Hair follicular keratinocyte (primary cell): ENCODE measurements around the gene CSH1. TPM values are rescaled to one million over a fixed set of nuclear protein-coding genes. Genes with fewer than 3 reads are reported as not detected.

Experiments used
- total RNA-seq: library from RNA; depleted of rRNA; stranded (reverse); fragments of >200 nt; gene quantifications from 2 replicates; pipeline ENCODE4 v1.2.3, GENCODE V29; 2015

Gene CSH1
- 0.08 TPM in 1 of 2 replicates, not detected in the other for total RNA-seq

GRCh38 chr17:63896524-63897354, at the start of gene CSH1:
Gene CSH1, minus strand, starts transcription at chr17:63896574. Its CDS starts 63 bp downstream, at chr17:63896511.

GRCh38 chr17:63931981-63932561, 35.7 kb upstream of the CSH1 start, which contains the start of gene CD79B:
Gene CD79B, minus strand, starts transcription at chr17:63932331. Its CDS starts 70 bp downstream, at chr17:63932261.

GRCh38 chr17:63918789-63919305, 22.5 kb upstream of the CSH1 start, which contains the start of gene GH1:
Gene GH1, minus strand, starts transcription at chr17:63918839. Its CDS starts 63 bp downstream, at chr17:63918776.

GRCh38 chr17:63911041-63911635, 14.8 kb upstream of the CSH1 start, which contains the start of gene CSHL1:
Gene CSHL1, minus strand, starts transcription at chr17:63911258. Its CDS starts 62 bp downstream, at chr17:63911196.

GRCh38 chr17:63881935-63882601, 14.3 kb downstream of the CSH1 start, which contains the start of gene GH2:
Gene GH2, minus strand, starts transcription at chr17:63881944. Its CDS starts 143 bp downstream, at chr17:63881801.

GRCh38 chr17:63873577-63873976, 22.8 kb downstream of the CSH1 start, which contains the start of gene CSH2:
Gene CSH2, minus strand, starts transcription at chr17:63873677. Its CDS starts 63 bp downstream, at chr17:63873614.

Other genes starting within 250 kb of the CSH1 start
- 9.2 and 30.8 TPM in 2 replicates for gene LIMD2, start 196.4 kb downstream of the CSH1 start, total RNA-seq
- 12.2 and 13.2 TPM in 2 replicates for gene STRADA, start 154.8 kb downstream of the CSH1 start, total RNA-seq
- 24.7 and 29.5 TPM in 2 replicates for gene CCDC47, start 123.0 kb downstream of the CSH1 start, total RNA-seq
- 25.2 and 28.5 TPM in 2 replicates for gene DDX42, start 122.4 kb downstream of the CSH1 start, total RNA-seq
- 52.4 and 91.7 TPM in 2 replicates for gene PSMC5, start 69.1 kb downstream of the CSH1 start, total RNA-seq
- 45.0 and 48.1 TPM in 2 replicates for gene FTSJ3, start 68.9 kb downstream of the CSH1 start, total RNA-seq
- 102 and 138 TPM in 2 replicates for gene SMARCD2, start 53.9 kb downstream of the CSH1 start, total RNA-seq
- gene CSH2, start 22.9 kb downstream of the CSH1 start, total RNA-seq, result not detected in 2 replicates
- not detected in 2 replicates for gene GH2, start 14.6 kb downstream of the CSH1 start, total RNA-seq
- not detected in 2 replicates for gene CSHL1, start 14.7 kb upstream of the CSH1 start, total RNA-seq
- gene GH1, start 22.3 kb upstream of the CSH1 start, total RNA-seq, result not detected in 2 replicates
- gene CD79B, start 35.8 kb upstream of the CSH1 start, total RNA-seq, result 1.3 TPM in 1 of 2 replicates, not detected in the other
- not detected in 2 replicates for gene SCN4A, start 76.3 kb upstream of the CSH1 start, total RNA-seq
- 0.19 TPM in 1 of 2 replicates, not detected in the other for gene PRR29, start 101.8 kb upstream of the CSH1 start, total RNA-seq
- gene ICAM2, start 124.1 kb upstream of the CSH1 start, total RNA-seq, result 0.15 and 0.16 TPM in 2 replicates
- gene ERN1, start 233.6 kb upstream of the CSH1 start, total RNA-seq, result 16.8 TPM in 2 replicates